K562 (cell line): Measurements from ENCODE around the gene DYRK1B. TPM values are rescaled to one million over a fixed set of nuclear protein-coding genes. Genes with fewer than 3 reads are reported as not detected.

Experiments
- ARID3A ChIP-seq: IDR thresholded peaks from 2 replicates; pipeline ENCODE4 v1.6.1; 2012; ENCODE audit warnings: low read depth, low read length, improper control_type of control experiment, borderline replicate concordance
- ESRRB ChIP-seq: fragments of 250-450 bp; sonication (Bioruptor Pico); IDR thresholded peaks from 2 replicates; pipeline ENCODE4 v1.5.0; 2020; ENCODE audit warnings: mild to moderate bottlenecking, moderate library complexity, borderline replicate concordance
- ETV6 ChIP-seq, 3 experiments: fragments of 150-350 bp in 1 of 3; sonication (generic) in 1 of 3; formaldehyde crosslinking in 1 of 3; IDR thresholded peaks; 2 replicates each; pipeline versions ENCODE4 v1.6.1 to v1.8.0; 2014 to 2022; ENCODE audit warnings: borderline replicate concordance in 2 of 3, low read depth in 2 of 3, antibody characterized with exemption in 1 of 3, low read length in 1 of 3, mild to moderate bottlenecking in 1 of 3, missing genetic modification reagents in 1 of 3
- FUS ChIP-seq: fragments of 200-400 bp; formaldehyde crosslinking; optimal IDR thresholded peaks from 2 replicates; pipeline ENCODE3; 2017; ENCODE audit warnings: low read depth, low read length
- GABPA ChIP-seq: fragments of 200-800 bp; sonication (Bioruptor generic); conservative IDR thresholded peaks from 2 replicates; pipeline ENCODE4 v1.6.1; 2016; ENCODE audit warnings: low read depth, missing genetic modification characterization, missing compliant biosample characterization
- ILK ChIP-seq: fragments of 450-650 bp; IDR thresholded peaks from 2 replicates; pipeline ENCODE4 v1.6.1; 2016; ENCODE audit warnings: missing genetic modification characterization, low read depth, mild to moderate bottlenecking, missing compliant biosample characterization, moderate library complexity, borderline replicate concordance
- LEF1 ChIP-seq: fragments of 450-650 bp; IDR thresholded peaks from 2 replicates; pipeline ENCODE4 v1.6.1; 2016; ENCODE audit warnings: mild to moderate bottlenecking
- PHB ChIP-seq: fragments of 250-450 bp; sonication (Bioruptor Pico); IDR thresholded peaks from 2 replicates; pipeline ENCODE4 v1.5.0; 2021
- SRSF7 ChIP-seq: fragments of 200-400 bp; formaldehyde crosslinking; optimal IDR thresholded peaks from 2 replicates; pipeline ENCODE3; 2017; ENCODE audit warnings: mild to moderate bottlenecking, low read depth, low read length
- TAF15 ChIP-seq: fragments of 200-400 bp; formaldehyde crosslinking; IDR thresholded peaks from 2 replicates; pipeline ENCODE4 v1.6.1; 2017; ENCODE audit warnings: mild to moderate bottlenecking, low read depth, low read length, moderate library complexity
- ZKSCAN3 ChIP-seq: fragments of 250-450 bp; sonication (Bioruptor Pico); IDR thresholded peaks from 2 replicates; pipeline ENCODE4 v1.4.0; 2020
- ZNF311 ChIP-seq: fragments of 250-450 bp; sonication (Bioruptor Pico); IDR thresholded peaks from 2 replicates; pipeline ENCODE4 v1.4.0; 2020; ENCODE audit warnings: mild to moderate bottlenecking, moderate library complexity
- ZNF57 ChIP-seq: fragments of 450-650 bp; formaldehyde crosslinking; IDR thresholded peaks from 2 replicates; pipeline ENCODE4 v1.4.0; 2020; ENCODE audit warnings: mild to moderate bottlenecking, moderate library complexity
- ZNF639 ChIP-seq, 2 experiments: fragments of 200-800 bp in 1 of 2; sonication (Bioruptor generic) in 1 of 2; sonication (generic) in 1 of 2; formaldehyde crosslinking in 1 of 2; IDR thresholded peaks in 1 of 2; conservative IDR thresholded peaks in 1 of 2; 2 replicates each; pipeline versions ENCODE4 v1.5.0 to v1.6.1; 2016 to 2020; ENCODE audit warnings: missing compliant biosample characterization in 1 of 2, missing genetic modification characterization in 1 of 2, missing genetic modification reagents in 1 of 2
- ZNF717 ChIP-seq: fragments of 250-450 bp; sonication (Bioruptor Pico); IDR thresholded peaks from 2 replicates; pipeline ENCODE4 v1.5.0; 2021
- ZNF780A ChIP-seq: fragments of 250-450 bp; sonication (Bioruptor Pico); IDR thresholded peaks from 2 replicates; pipeline ENCODE4 v1.5.0; 2021; ENCODE audit warnings: mild to moderate bottlenecking
- polyA plus RNA-seq, 8 experiments: library from polyadenylated mRNA; depleted of rRNA in 4 of 8; stranded (reverse) in 5 of 8; unstranded in 3 of 8; fragments of >200 nt; fragmentation: Nextera tagmentation in 2 of 8; fragmentation: Illumina TruSeq in 1 of 8; extraction: Ambion mirVana in 2 of 8; extraction: Trizol in 1 of 8; gene quantifications; 2 replicates each; pipeline versions ENCODE4 v1.2.1 to v1.2.3, GENCODE V29; 2011 to 2014; ENCODE audit warnings: inconsistent platforms in 1 of 8, missing spikeins in 1 of 8
- total RNA-seq, 7 experiments: library from RNA; depleted of rRNA in 6 of 7; stranded (reverse); fragments of >200 nt in 6 of 7; fragmentation: Illumina TruSeq in 2 of 7; extraction: Trizol in 2 of 7; gene quantifications; 2 replicates each; pipeline versions ENCODE4 v1.2.1 to v1.2.3, GENCODE V29; 2011 to 2021; ENCODE audit warnings: low replicate concordance in 1 of 7
- TF ChIP-seq, protein P1 (sequence below): fragments of 450-650 bp; IDR thresholded peaks from 2 replicates; pipeline ENCODE4 v1.6.1; 2017; ENCODE audit warnings: antibody characterized with exemption, mild to moderate bottlenecking
- TF ChIP-seq, protein P2 (sequence below): sonication (generic); formaldehyde crosslinking; IDR thresholded peaks from 2 replicates; pipeline ENCODE4 v1.8.0; 2022; ENCODE audit warnings: mild to moderate bottlenecking, missing genetic modification reagents, borderline replicate concordance

DYRK1B gene
- total and polyA plus RNA-seq, 9 of the 15 experiments (the other 6 are each of a cell fraction or from before 2014, with no cell fraction given) = 0.91 to 5.2 (median 1.5) TPM; not detected in 2

DNA sequence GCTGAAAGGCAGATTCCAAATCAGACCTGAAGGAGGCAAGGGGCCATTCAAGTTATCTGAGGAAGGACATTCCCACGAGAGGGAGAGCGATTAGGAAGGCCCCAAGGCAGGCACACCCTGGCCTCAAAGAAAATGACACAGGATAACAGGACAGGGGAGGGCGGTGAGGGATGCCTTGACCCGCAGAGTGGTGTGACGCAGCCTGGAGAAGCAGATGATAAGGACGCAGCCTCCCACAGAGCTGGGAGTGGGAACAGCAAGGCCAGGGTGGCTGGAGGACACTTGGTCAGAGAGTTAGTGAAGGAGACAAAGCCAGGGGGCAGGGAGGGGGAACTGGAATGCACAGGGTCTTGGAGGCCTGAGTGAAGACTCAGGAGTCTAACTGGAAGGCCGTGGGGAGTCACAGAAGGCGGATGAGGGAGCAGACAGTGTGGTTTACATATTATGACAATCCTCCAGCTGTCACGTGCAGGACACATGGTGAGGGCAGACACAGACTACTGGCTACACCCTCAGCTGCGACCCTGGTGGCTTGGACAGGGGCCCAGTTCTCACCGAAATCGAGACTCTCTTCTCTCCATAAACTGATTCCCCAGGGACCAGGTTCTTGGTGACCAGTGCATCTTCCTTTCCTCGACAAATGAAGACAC, 5.8 kb upstream of the DYRK1B start (continued):
- TF ChIP-seq ILK (tag) = no peak
- TF ChIP-seq LEF1 = no peak
- TF ChIP-seq FUS = no peak
- TF ChIP-seq ETV6 (IDR thresholded peaks at IDR 0.05; ENCODE audit: borderline replicate concordance in 1 of 2, low read depth in 2 of 2, low read length in 1 of 2) = no peak
- TF ChIP-seq ETV6 (CRISPR knock-in tag; IDR thresholded peaks at IDR 0.05; ENCODE audit: borderline replicate concordance) = no peak
- no peak for TF ChIP-seq ZNF57 (CRISPR knock-in tag)
- no peak for TF ChIP-seq SRSF7
- no peak for TF ChIP-seq ZNF717 (CRISPR knock-in tag)
- TF ChIP-seq, protein P1, sequence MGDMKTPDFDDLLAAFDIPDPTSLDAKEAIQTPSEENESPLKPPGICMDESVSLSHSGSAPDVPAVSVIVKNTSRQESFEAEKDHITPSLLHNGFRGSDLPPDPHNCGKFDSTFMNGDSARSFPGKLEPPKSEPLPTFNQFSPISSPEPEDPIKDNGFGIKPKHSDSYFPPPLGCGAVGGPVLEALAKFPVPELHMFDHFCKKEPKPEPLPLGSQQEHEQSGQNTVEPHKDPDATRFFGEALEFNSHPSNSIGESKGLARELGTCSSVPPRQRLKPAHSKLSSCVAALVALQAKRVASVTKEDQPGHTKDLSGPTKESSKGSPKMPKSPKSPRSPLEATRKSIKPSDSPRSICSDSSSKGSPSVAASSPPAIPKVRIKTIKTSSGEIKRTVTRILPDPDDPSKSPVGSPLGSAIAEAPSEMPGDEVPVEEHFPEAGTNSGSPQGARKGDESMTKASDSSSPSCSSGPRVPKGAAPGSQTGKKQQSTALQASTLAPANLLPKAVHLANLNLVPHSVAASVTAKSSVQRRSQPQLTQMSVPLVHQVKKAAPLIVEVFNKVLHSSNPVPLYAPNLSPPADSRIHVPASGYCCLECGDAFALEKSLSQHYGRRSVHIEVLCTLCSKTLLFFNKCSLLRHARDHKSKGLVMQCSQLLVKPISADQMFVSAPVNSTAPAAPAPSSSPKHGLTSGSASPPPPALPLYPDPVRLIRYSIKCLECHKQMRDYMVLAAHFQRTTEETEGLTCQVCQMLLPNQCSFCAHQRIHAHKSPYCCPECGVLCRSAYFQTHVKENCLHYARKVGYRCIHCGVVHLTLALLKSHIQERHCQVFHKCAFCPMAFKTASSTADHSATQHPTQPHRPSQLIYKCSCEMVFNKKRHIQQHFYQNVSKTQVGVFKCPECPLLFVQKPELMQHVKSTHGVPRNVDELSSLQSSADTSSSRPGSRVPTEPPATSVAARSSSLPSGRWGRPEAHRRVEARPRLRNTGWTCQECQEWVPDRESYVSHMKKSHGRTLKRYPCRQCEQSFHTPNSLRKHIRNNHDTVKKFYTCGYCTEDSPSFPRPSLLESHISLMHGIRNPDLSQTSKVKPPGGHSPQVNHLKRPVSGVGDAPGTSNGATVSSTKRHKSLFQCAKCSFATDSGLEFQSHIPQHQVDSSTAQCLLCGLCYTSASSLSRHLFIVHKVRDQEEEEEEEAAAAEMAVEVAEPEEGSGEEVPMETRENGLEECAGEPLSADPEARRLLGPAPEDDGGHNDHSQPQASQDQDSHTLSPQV = peak; percentile 85
- no peak for TF ChIP-seq PHB (CRISPR knock-in tag)
- no peak for TF ChIP-seq ZKSCAN3 (CRISPR knock-in tag)
- no peak for TF ChIP-seq ZNF311 (CRISPR knock-in tag)
- TF ChIP-seq ZNF780A (CRISPR knock-in tag) = no peak
- TF ChIP-seq GABPA (tag) = no peak
- peak in 1 of 2 experiments; percentile 31; a peak in 1 of 4 replicates for TF ChIP-seq ZNF639 (CRISPR knock-in tag; conservative IDR thresholded peaks at IDR 0.05 in 1 of 2, IDR thresholded peaks at IDR 0.05 in 1 of 2)
- no peak for TF ChIP-seq TAF15
- no peak for TF ChIP-seq ARID3A
- TF ChIP-seq ESRRB = no peak
- TF ChIP-seq, protein P2, sequence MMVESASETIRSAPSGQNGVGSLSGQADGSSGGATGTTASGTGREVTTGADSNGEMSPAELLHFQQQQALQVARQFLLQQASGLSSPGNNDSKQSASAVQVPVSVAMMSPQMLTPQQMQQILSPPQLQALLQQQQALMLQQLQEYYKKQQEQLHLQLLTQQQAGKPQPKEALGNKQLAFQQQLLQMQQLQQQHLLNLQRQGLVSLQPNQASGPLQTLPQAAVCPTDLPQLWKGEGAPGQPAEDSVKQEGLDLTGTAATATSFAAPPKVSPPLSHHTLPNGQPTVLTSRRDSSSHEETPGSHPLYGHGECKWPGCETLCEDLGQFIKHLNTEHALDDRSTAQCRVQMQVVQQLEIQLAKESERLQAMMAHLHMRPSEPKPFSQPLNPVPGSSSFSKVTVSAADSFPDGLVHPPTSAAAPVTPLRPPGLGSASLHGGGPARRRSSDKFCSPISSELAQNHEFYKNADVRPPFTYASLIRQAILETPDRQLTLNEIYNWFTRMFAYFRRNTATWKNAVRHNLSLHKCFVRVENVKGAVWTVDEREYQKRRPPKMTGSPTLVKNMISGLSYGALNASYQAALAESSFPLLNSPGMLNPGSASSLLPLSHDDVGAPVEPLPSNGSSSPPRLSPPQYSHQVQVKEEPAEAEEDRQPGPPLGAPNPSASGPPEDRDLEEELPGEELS (CRISPR knock-in tag) = 0 out of 2 replicates have a peak, but pooled peaks have one; percentile 38
